Stimulated activated CD4-positive, alpha-beta T cell treated with anti-CD3 and anti-CD28 coated beads, TNF-alpha, amount 100 ng/mL, for 24 hours (primary cell): ENCODE results near the gene ADSS2.
A peak's percentile ranks its signal among the peaks of the same experiment; 100 is the strongest.

Experiments
- DNase-seq, 3 experiments: peaks; one replicate each; pipeline ENCODE4 v3.0.0-alpha.2; 2020; ENCODE audit warnings: low read depth in 3 of 3

The ADSS2 gene

GRCh38 chr1:244445320-244446181, 6.2 kb downstream of the ADSS2 start:
- no peak for DNase-seq

DNA sequence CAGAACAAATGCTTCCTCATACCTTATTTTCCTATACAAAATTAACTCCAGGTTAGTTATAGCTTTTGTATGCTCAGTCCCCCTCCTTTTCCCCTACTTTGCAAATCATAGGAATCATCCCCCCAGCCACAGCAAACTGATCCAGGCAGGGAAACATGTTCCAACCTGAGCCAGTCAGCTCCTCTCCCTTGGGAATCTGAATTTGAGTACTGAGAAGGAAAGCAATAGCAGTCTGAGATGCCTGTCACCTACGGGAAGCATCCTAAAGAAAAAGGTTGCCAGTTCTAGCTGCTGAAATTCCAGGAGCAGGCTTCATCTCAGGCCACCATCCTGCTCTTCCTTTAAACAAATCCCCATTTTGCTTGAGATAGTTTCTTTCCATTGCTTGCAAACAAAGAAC, 6.9 kb downstream of the ADSS2 start:
- no peak for DNase-seq

DNA sequence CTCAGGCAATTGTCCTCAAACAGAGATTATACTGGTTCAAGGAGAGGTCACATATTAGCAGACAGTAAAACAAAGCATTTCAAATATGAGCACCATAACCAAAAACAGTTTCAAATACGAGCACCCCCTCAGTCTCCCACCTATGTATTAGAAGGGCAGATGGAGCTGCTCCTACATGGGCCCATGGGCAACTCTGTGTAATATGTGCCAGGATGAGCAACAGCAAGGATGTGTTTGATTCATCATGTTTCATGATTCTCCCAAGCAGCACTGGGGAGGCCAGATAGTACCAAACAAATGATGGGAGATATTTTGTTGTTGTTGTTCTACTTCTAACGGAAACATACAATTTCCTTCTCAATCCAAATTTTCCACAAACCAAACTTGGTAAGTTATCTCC, 8.9 kb downstream of the ADSS2 start:
- DNase-seq = no peak

GRCh38 chr1:244439391-244440032, 12.2 kb downstream of the ADSS2 start:
- no peak for DNase-seq

DNA sequence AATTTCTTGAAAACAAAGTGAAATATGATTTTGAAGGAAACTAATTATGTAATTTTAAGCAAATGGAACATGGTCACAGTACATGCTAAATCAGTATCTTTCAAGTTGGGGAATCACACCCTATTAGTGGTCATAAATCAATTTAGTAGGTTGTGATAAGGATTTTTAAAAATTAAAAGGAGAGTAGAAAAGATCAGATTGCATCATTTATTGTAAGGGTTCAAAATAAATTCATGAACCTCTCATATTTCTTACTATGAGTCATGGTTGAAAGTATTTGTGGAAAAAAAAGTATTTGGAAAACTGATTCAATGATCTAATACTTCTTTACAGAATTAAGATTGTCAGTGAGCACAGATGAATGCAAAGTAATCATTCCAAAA, 14.6 kb downstream of the ADSS2 start:
- DNase-seq = no peak

- DNase-seq = no peak
Observed at GRCh38 chr1:244436336-244437085, 15.2 kb downstream of the ADSS2 start.

DNA sequence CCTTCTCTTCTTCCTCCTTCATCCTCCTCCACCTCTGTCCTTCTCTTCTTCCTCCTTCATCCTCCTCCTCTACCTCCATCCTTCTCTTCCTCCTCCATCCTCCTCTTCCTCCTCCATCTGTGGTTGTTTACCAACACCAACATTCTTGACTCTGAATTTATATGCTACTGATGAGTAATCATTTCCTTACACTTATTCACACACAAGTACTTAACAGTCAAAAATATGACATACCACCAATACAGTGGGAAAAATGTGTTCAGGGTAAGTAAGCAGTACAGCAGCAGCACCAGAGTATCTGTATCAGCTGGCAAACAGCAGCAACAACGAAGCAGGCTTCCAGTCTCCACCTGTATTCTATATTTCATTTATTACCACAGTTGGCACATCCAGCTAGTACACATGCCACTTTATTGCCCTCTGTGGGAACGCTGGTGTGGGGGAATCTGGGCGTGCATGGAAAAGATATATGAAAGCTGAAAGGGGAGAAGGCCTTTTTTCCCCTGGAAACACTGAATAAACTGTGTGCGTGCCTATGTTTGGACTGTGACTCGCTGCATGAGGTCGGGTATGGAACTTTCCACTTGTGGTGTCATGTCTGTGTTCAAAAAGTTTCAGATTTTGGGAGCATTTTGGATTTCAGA, 16.0 kb downstream of the ADSS2 start:
- DNase-seq = peak in 1 of 3 experiments; percentile 25

- no peak for DNase-seq
Observed at GRCh38 chr1:244431166-244431565, 20.5 kb downstream of the ADSS2 start.

DNA sequence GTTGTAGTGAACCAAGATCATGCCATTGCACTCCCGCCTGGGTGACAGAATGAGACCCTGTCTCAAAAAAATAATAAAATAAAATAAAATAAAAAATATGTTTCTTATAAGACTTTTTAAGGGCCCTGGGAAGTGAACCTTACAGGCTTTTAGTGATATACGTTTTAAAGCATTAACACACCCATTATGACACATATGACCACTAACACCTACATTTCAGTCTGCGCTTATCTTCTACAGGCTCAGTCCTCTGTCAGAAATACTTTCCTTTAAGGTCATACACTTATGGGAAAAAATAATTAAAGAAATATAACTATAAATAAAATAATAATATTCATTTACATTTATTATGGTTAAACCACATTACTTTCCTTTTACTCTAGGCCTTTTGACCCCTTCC, 21.9 kb downstream of the ADSS2 start:
- DNase-seq = no peak

DNA sequence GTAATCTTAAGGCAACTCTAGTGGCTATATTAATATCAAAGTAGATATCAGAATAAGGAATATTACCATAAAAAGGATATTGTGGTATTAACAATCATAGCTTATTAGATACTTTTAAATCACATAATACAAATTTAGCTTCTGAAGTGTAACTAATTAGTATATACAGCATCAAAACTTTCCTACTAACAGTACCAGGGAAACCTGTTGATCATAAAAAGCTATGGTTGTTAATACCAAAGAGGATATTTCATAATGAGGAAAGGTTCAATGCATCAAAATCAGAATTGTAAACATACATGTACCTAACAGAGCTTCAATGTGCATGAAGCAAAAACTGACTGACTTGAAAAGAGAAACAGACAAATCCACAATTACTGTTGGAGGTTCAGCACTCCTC, 24.1 kb downstream of the ADSS2 start:
- DNase-seq = no peak

DNA sequence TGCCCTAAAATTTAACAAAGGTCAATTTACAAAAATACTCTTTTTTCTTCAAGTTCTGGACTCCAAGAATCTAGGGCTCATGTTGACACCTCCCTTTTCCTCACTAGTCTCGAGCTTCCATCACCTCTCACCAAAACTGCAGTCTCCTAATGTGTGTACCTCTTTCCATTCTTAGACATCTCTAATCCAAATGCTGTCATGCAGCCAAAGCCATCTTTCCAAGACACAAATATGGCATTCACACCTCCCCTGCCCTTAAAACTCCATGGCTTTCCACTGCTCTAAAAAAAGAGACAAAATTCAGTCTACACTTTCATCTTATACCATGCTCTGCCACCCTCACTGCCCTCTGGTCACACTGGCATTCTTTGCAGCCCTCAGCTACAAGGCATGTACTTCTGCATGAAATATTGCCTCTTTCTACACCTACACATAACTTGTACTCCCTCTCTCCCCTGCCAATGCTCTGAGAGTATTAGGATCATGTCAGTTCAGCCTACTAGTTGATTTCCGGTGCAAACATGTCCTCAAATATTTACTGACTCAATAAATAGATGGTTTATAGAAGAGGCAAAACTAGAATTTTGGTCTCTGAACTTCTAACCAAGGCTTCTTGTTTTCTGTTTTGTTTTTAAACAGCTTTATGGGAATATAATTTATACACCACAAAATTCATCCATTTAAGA, 26.9 kb downstream of the ADSS2 start:
- no peak for DNase-seq

DNA sequence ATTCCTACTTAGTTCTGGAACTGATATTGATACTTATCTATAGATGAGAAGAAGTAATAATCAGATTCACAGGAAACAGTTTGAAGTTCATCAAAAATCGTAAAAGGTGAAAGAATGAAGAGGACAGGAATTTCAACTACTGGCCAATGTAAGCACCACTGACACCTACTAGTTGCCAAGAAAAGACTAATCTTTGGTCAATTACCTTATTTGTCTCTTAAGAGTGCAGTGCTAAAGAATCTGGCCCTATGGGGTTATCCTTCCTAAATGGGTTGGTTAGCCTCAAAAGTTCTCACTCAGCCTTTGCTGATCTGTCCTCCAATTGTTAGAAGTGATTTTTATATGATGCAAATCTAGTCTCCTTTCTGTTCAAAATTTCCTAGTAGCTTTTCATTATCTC, 29.5 kb downstream of the ADSS2 start:
- DNase-seq = no peak

DNA sequence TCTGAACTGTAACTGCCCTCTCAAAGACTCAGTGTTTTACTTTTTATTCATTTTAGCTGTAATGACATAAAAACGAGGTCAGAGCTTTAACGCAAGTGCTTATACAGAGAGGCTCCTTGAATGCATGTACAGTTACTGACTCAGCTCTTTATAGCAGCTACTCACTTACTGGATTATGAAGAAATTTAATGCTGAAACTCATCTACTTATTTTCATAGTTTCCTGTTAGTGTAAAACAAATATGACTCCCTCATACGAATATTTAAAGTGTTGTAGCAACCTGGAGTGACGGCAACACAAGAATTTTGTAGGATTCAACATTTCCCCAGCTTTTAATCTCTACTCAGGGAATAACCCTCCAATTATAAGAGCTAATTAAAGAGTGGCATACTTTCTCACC, 32.7 kb downstream of the ADSS2 start:
- DNase-seq = no peak

DNA sequence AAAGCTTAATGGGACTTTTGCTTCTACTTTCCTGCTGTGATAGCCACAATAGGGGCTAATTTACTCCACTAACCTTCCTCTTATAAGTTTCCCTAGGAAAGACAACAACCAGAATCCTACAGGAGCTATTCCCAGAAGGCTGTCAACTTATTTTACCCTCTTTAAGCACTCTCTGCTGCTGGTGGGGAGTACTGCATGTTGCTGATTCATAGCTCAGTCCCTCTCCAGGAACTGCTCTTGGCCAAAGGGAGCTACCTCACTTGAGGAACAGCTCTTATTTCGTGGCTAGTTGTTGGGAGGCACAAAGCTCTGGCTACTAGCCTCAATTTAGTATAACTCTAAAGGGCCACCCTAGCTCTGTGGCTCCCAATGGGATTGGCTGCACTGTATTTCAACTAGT, 37.2 kb downstream of the ADSS2 start:
- no peak for DNase-seq

DNA sequence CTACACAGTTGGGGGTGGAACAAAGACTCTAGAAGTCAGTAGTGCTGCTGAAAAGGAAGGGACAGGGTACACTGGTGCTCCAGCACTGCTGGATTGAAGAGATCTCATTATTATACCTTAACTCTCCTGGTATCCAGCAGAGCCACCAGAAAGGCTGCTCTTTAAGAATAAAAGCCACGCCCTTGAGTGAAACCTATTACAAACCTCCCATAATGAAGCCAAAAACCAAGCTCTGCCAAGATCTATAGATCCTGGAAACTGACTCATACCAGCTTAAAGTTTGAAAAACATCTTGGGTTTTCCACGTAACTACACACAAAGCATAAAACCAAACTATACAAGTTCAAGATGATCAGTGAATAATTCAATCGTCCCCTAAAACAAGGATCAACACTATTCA, 38.0 kb downstream of the ADSS2 start:
- no peak for DNase-seq

- DNase-seq = no peak
Observed at GRCh38 chr1:244412176-244412575, 39.5 kb downstream of the ADSS2 start.

DNA sequence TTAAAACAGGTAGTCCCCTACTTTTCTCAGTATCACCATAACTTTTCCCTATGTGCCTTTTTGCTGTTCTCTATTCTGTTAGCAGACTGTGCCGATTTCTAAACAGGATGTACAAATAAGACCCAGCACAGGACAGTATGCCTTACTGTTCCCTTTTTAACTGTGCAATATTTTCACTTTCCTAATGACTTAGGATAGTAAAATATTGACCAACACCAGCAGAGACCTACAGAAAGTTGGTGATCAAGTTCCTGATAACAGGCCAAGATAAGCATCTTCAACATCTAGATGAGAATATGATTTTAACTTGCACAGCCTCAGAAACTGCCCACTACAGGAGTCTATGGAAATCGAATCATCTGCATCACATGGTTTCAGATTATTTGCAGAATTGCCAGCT, 42.0 kb downstream of the ADSS2 start:
- no peak for DNase-seq

DNA sequence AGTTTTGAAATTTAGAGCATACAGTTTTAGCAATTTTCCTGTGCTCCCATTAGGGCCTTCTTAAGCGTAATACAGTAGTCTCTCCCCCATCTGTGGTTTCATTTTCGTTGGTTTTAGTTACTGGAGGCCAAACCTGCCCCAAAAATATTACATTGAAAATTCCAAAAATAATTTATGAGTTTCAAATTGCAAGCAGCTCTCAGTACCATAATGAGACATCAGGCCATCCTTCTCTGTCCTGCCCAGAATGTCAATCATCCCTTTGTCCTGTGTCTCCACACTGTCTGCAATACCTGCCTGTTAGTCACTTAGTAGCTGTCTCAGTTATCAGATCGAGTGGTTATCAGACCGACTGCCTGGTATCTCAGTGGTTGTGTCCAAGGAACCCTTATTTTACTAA, 45.4 kb downstream of the ADSS2 start:
- DNase-seq = no peak

GRCh38 chr1:244405856-244406255, 45.9 kb downstream of the ADSS2 start:
- no peak for DNase-seq

- no peak for DNase-seq
Observed at GRCh38 chr1:244403431-244403830, 48.3 kb downstream of the ADSS2 start.

GRCh38 chr1:244400974-244401373, 50.7 kb downstream of the ADSS2 start:
- DNase-seq = no peak

- DNase-seq = no peak
Observed at GRCh38 chr1:244397131-244397530, 54.6 kb downstream of the ADSS2 start.
